ENCODE results near the gene LRRC9. TPM values are rescaled to one million over a fixed set of nuclear protein-coding genes. Genes with fewer than 3 reads are reported as not detected.

LRRC9 gene
- total RNA-seq, 1 donor from 2014 or later = 3.7 TPM

GRCh38 chr14:60061371-60061770 is 141.4 kb downstream of the LRRC9 start:
- H3K27me3 Mint-ChIP-seq = no peaks in the 10 kb centered on the region
- no peak overlapping the region for H3K27ac Mint-ChIP-seq
- no peak overlapping the region for H3K4me3 Mint-ChIP-seq (ENCODE audit: low read depth)

DNA sequence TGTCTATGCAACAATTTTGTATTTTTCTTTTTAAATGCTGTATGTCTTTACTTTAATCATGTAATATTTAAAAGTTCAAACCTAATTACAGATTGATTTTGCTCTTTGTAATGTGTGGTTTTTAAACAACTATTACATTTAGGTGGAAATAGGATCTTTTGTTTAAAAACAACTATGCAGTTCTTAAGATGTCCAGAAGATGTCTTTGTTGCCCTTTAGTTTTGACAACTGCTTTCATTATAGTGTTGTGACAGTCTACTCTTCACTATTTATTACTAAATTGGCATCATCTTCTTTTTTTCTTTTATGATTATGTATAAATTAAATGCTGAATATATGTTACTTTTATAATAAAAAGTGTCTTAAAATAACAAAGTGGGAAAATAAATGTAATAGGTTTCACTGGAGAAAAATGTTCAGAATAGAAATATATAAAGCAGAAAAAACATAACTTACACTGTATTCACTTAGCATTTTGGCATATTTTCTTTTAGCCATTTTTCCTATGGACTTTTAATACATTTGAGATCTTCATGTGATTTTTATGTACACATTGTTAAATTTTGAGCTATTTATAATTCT is 144.6 kb downstream of the LRRC9 start:
- Mint-ChIP-seq H3K27ac (no peak overlapping the region), H3K27me3 (no peaks in the 10 kb centered on the region), H3K4me1 (ENCODE audit: low read depth) (no peaks in the 10 kb centered on the region), H3K36me3 (ENCODE audit: insufficient read depth) (no peaks in the 10 kb centered on the region), H3K4me3 (ENCODE audit: low read depth) (no peak overlapping the region), H3K9me3 (ENCODE audit: low read depth) (no peaks in the 10 kb centered on the region)
- no peak for DNase-seq (ENCODE audit: low spot score, unreplicated experiment)
- TF ChIP-seq, protein P1, sequence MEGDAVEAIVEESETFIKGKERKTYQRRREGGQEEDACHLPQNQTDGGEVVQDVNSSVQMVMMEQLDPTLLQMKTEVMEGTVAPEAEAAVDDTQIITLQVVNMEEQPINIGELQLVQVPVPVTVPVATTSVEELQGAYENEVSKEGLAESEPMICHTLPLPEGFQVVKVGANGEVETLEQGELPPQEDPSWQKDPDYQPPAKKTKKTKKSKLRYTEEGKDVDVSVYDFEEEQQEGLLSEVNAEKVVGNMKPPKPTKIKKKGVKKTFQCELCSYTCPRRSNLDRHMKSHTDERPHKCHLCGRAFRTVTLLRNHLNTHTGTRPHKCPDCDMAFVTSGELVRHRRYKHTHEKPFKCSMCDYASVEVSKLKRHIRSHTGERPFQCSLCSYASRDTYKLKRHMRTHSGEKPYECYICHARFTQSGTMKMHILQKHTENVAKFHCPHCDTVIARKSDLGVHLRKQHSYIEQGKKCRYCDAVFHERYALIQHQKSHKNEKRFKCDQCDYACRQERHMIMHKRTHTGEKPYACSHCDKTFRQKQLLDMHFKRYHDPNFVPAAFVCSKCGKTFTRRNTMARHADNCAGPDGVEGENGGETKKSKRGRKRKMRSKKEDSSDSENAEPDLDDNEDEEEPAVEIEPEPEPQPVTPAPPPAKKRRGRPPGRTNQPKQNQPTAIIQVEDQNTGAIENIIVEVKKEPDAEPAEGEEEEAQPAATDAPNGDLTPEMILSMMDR (IDR thresholded peaks at IDR 0.05; ENCODE audit: unreplicated experiment) = peak; percentile 50

More at GRCh38 chr14:60061371-60061770, 141.4 kb downstream of the LRRC9 start:
- Mint-ChIP-seq H3K4me1 (ENCODE audit: low read depth) (peaks cover 7% of the 10 kb centered on the region), H3K36me3 (ENCODE audit: insufficient read depth) (no peaks in the 10 kb centered on the region), H3K9me3 (ENCODE audit: low read depth) (no peaks in the 10 kb centered on the region)
- TF ChIP-seq, protein P1 (IDR thresholded peaks at IDR 0.05; ENCODE audit: unreplicated experiment) = no peak
- DNase-seq (ENCODE audit: low spot score, unreplicated experiment) = no peak

DNA sequence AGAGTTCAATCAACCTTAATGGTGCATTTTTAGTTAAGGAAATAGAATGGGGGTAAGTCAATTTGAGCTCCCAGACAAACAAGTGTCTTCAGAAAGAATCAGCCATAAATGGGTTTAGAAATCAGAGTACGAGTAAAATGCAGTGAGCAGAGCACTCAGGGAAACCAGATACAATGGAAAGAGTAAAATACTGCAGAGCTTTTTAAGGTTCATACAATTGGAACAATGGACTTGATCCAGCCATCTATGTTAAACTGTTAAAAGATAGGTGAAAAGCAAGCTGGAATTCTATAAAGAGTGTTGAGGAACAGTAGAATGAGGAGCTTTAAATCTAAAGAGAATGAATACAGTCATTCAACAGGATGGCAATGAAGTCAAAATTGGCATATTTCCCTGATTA is 147.9 kb downstream of the LRRC9 start:
- Mint-ChIP-seq H3K27me3 (no peaks in the 10 kb centered on the region), H3K27ac (no peak overlapping the region), H3K9me3 (ENCODE audit: low read depth) (no peaks in the 10 kb centered on the region), H3K4me1 (ENCODE audit: low read depth) (no peaks in the 10 kb centered on the region), H3K4me3 (ENCODE audit: low read depth) (no peak overlapping the region), H3K36me3 (ENCODE audit: insufficient read depth) (no peaks in the 10 kb centered on the region)
- DNase-seq (ENCODE audit: low spot score, unreplicated experiment) = no peak
- TF ChIP-seq, protein P1 (IDR thresholded peaks at IDR 0.05; ENCODE audit: unreplicated experiment) = no peak

DNA sequence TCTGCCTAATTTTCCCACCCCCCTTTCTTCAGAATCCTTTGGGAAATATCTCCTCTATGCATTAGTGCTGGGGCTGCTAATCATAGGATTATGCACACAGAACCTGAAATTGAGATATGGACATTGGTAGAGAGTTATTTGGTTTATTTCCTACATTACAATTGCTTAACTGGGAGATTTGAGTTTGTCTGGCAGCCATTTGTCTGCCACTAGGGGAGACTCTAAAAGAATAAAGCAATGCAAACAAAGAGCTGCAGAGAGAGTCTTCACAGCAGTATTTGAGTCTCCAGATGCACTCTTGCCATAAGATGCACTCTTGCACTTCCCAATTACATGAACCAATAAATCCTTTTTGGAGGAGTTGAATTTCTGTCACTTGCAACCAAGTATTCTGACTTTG is 159.8 kb downstream of the LRRC9 start:
- no peaks in the 10 kb centered on the region for H3K27me3 Mint-ChIP-seq
- DNase-seq (ENCODE audit: low spot score, unreplicated experiment) = no peak
- H3K9me3 Mint-ChIP-seq (ENCODE audit: low read depth) = peaks cover 16% of the 10 kb centered on the region
- TF ChIP-seq, protein P1 (IDR thresholded peaks at IDR 0.05; ENCODE audit: unreplicated experiment) = peak; percentile 10
- H3K4me3 Mint-ChIP-seq (ENCODE audit: low read depth) = no peak overlapping the region
- no peak overlapping the region for H3K27ac Mint-ChIP-seq
- H3K4me1 Mint-ChIP-seq (ENCODE audit: low read depth) = no peaks in the 10 kb centered on the region
- H3K36me3 Mint-ChIP-seq (ENCODE audit: insufficient read depth) = peaks cover 2% of the 10 kb centered on the region

- Mint-ChIP-seq H3K27me3 (no peaks in the 10 kb centered on the region), H3K4me3 (ENCODE audit: low read depth) (no peak overlapping the region), H3K27ac (no peak overlapping the region), H3K9me3 (ENCODE audit: low read depth) (no peaks in the 10 kb centered on the region), H3K36me3 (ENCODE audit: insufficient read depth) (no peaks in the 10 kb centered on the region), H3K4me1 (ENCODE audit: low read depth) (no peaks in the 10 kb centered on the region)
- no peak for DNase-seq (ENCODE audit: low spot score, unreplicated experiment)
- TF ChIP-seq, protein P1 (IDR thresholded peaks at IDR 0.05; ENCODE audit: unreplicated experiment) = no peak
Measured at GRCh38 chr14:60085085-60085484, 165.1 kb downstream of the LRRC9 start.
